ENCODE results near the gene HAPLN3.

HAPLN3 gene

GRCh38 chr15:88891540-88892254 is 3.6 kb downstream of the HAPLN3 start:
- no peaks in the 10 kb centered on the region for H3K9me3 Mint-ChIP-seq
- no peak overlapping the region for H3K4me3 Mint-ChIP-seq
- peaks cover 25% of the 10 kb centered on the region for H3K4me1 Mint-ChIP-seq (ENCODE audit: low read depth)
- no peaks in the 10 kb centered on the region for H3K27me3 Mint-ChIP-seq (ENCODE audit: low read depth)
- H3K27ac Mint-ChIP-seq = no peak overlapping the region
- peaks cover 10% of the 10 kb centered on the region for H3K36me3 Mint-ChIP-seq (ENCODE audit: low read depth)

- no peak overlapping the region for H3K27ac Mint-ChIP-seq
- H3K4me1 Mint-ChIP-seq (ENCODE audit: low read depth) = peaks cover 18% of the 10 kb centered on the region
- H3K9me3 Mint-ChIP-seq = no peaks in the 10 kb centered on the region
- H3K27me3 Mint-ChIP-seq (ENCODE audit: low read depth) = no peaks in the 10 kb centered on the region
- H3K36me3 Mint-ChIP-seq (ENCODE audit: low read depth) = peaks cover 10% of the 10 kb centered on the region
- H3K4me3 Mint-ChIP-seq = no peak overlapping the region
These were observed 4.8 kb downstream of the HAPLN3 start for GRCh38 chr15:88890495-88890894.

GRCh38 chr15:88888719-88889118 is 6.6 kb downstream of the HAPLN3 start:
- H3K4me3 Mint-ChIP-seq = no peak overlapping the region
- H3K27me3 Mint-ChIP-seq (ENCODE audit: low read depth) = no peaks in the 10 kb centered on the region
- peaks cover 19% of the 10 kb centered on the region for H3K36me3 Mint-ChIP-seq (ENCODE audit: low read depth)
- H3K27ac Mint-ChIP-seq = no peak overlapping the region
- H3K9me3 Mint-ChIP-seq = no peaks in the 10 kb centered on the region
- H3K4me1 Mint-ChIP-seq (ENCODE audit: low read depth) = peaks cover 11% of the 10 kb centered on the region

GRCh38 chr15:88887068-88887580 is 8.2 kb downstream of the HAPLN3 start:
- H3K9me3 Mint-ChIP-seq = no peaks in the 10 kb centered on the region
- no peak overlapping the region for H3K4me3 Mint-ChIP-seq
- H3K4me1 Mint-ChIP-seq (ENCODE audit: low read depth) = peaks cover 4% of the 10 kb centered on the region
- H3K27me3 Mint-ChIP-seq (ENCODE audit: low read depth) = no peaks in the 10 kb centered on the region
- peaks cover 22% of the 10 kb centered on the region for H3K36me3 Mint-ChIP-seq (ENCODE audit: low read depth)
- no peak overlapping the region for H3K27ac Mint-ChIP-seq

DNA sequence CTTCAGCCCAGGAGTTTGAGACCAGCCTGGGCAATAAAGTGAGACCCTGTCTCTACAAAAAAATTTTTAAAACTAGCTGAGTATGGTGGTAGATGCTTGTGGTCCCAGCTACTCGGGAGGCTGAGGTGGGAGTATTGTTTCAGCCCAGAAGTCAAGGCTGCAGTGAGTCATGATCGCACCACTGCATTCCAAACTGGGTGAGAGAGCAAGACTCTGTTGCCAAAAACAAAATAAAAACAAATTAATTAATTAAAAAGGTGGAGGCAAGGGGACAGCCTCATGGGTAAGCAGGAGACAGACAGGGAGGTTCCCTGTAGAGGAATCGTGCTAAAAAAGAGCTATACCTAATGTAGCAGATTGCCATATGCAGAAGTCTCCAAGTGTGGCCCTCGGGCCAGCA is 12.6 kb downstream of the HAPLN3 start:
- no peak overlapping the region for H3K27ac Mint-ChIP-seq
- no peaks in the 10 kb centered on the region for H3K27me3 Mint-ChIP-seq (ENCODE audit: low read depth)
- H3K4me1 Mint-ChIP-seq (ENCODE audit: low read depth) = peaks cover 2% of the 10 kb centered on the region
- H3K36me3 Mint-ChIP-seq (ENCODE audit: low read depth) = peaks cover 30% of the 10 kb centered on the region
- H3K9me3 Mint-ChIP-seq = no peaks in the 10 kb centered on the region
- H3K4me3 Mint-ChIP-seq = no peak overlapping the region

- H3K4me1 Mint-ChIP-seq (ENCODE audit: low read depth) = no peaks in the 10 kb centered on the region
- H3K9me3 Mint-ChIP-seq = no peaks in the 10 kb centered on the region
- no peak overlapping the region for H3K27ac Mint-ChIP-seq
- H3K27me3 Mint-ChIP-seq (ENCODE audit: low read depth) = no peaks in the 10 kb centered on the region
- H3K36me3 Mint-ChIP-seq (ENCODE audit: low read depth) = peaks cover 29% of the 10 kb centered on the region
- no peak overlapping the region for H3K4me3 Mint-ChIP-seq
These were observed 13.6 kb downstream of the HAPLN3 start for GRCh38 chr15:88881775-88882174.

GRCh38 chr15:88880944-88881740 is 14.2 kb downstream of the HAPLN3 start:
- Mint-ChIP-seq H3K4me3 (no peak overlapping the region), H3K27me3 (ENCODE audit: low read depth) (no peaks in the 10 kb centered on the region), H3K4me1 (ENCODE audit: low read depth) (no peaks in the 10 kb centered on the region), H3K36me3 (ENCODE audit: low read depth) (peaks cover 33% of the 10 kb centered on the region), H3K27ac (peak overlapping the region; percentile 14), H3K9me3 (no peaks in the 10 kb centered on the region)

- Mint-ChIP-seq H3K9me3 (no peaks in the 10 kb centered on the region), H3K27me3 (ENCODE audit: low read depth) (no peaks in the 10 kb centered on the region), H3K36me3 (ENCODE audit: low read depth) (peaks cover 32% of the 10 kb centered on the region), H3K27ac (no peak overlapping the region), H3K4me3 (no peak overlapping the region), H3K4me1 (ENCODE audit: low read depth) (no peaks in the 10 kb centered on the region)
These were observed 16.6 kb downstream of the HAPLN3 start for GRCh38 chr15:88878720-88879184.

DNA sequence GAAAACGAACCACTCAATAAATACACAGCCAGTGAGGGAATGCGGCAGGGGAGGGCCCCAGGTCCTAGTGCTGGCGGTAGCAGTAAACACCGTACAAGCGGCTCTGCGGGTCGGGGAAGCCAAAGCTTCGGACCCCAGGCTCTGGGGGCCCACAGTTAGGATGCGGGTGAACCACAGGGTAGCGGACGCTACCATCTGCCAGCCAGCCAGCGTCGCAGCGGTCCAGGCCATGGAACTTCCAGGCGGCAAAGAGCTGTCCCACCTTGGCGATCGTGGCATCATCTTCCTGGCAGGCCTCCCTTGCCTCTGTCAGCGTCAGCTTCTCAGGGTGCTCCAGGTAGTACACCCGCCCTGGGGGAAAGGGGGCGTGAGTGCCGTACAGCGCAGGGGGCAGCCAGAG is 17.4 kb downstream of the HAPLN3 start:
- H3K27me3 Mint-ChIP-seq (ENCODE audit: low read depth) = no peaks in the 10 kb centered on the region
- no peak overlapping the region for H3K27ac Mint-ChIP-seq
- H3K4me3 Mint-ChIP-seq = no peak overlapping the region
- H3K9me3 Mint-ChIP-seq = no peaks in the 10 kb centered on the region
- no peaks in the 10 kb centered on the region for H3K4me1 Mint-ChIP-seq (ENCODE audit: low read depth)
- peaks cover 29% of the 10 kb centered on the region for H3K36me3 Mint-ChIP-seq (ENCODE audit: low read depth)

DNA sequence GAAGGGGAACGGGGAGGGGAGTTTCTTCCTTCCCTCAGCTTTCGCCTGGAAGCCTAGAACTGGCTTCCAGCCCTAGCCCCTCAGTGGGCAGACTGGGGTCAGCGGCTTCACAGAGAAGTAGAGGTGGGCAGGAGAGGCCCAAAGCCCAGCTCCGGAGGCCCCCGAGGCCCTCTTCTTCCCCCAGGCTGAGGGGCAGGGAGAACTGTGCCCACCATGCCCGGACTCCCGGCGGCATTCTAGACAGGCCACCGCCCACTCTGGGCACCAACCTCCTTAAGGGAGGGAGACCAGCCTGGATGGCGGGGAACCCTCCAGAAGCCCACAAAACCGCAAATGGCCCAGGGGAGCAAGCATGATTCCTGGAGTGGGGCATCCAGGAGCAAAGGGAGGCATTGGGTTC is 17.9 kb downstream of the HAPLN3 start:
- Mint-ChIP-seq H3K4me3 (no peak overlapping the region), H3K4me1 (ENCODE audit: low read depth) (no peaks in the 10 kb centered on the region), H3K27me3 (ENCODE audit: low read depth) (no peaks in the 10 kb centered on the region), H3K27ac (no peak overlapping the region), H3K9me3 (no peaks in the 10 kb centered on the region), H3K36me3 (ENCODE audit: low read depth) (peaks cover 29% of the 10 kb centered on the region)

DNA sequence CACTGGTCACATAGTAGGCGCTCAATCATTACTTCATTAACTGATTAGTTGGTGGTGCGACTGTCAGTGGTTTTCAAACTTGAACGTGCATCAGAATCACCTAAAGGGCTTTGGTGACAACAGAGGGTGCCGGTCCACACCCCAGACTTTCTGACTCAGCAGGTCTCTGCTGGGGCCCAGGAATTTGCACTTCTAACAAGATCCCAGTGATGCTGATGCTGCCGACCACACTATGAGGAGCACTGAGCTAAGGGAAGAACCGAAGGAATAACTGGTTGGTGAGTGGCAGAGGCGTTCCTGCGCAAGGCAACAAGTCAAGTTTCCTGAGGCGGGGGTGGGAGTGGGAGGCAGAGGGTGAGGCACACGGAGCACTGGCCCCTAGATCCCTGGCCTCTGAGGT is 18.8 kb downstream of the HAPLN3 start:
- H3K36me3 Mint-ChIP-seq (ENCODE audit: low read depth) = peaks cover 28% of the 10 kb centered on the region

GRCh38 chr15:88874684-88875083 is 20.7 kb downstream of the HAPLN3 start:
- H3K4me3 Mint-ChIP-seq = no peak overlapping the region
- H3K9me3 Mint-ChIP-seq = no peaks in the 10 kb centered on the region
- H3K4me1 Mint-ChIP-seq (ENCODE audit: low read depth) = no peaks in the 10 kb centered on the region
- peaks cover 20% of the 10 kb centered on the region for H3K36me3 Mint-ChIP-seq (ENCODE audit: low read depth)
- no peak overlapping the region for H3K27ac Mint-ChIP-seq
- no peaks in the 10 kb centered on the region for H3K27me3 Mint-ChIP-seq (ENCODE audit: low read depth)

More for the DNA sequence above, 18.8 kb downstream of the HAPLN3 start:
- no peak overlapping the region for H3K27ac Mint-ChIP-seq
- H3K4me1 Mint-ChIP-seq (ENCODE audit: low read depth) = no peaks in the 10 kb centered on the region
- no peak overlapping the region for H3K4me3 Mint-ChIP-seq
- H3K9me3 Mint-ChIP-seq = no peaks in the 10 kb centered on the region
- H3K27me3 Mint-ChIP-seq (ENCODE audit: low read depth) = no peaks in the 10 kb centered on the region

DNA sequence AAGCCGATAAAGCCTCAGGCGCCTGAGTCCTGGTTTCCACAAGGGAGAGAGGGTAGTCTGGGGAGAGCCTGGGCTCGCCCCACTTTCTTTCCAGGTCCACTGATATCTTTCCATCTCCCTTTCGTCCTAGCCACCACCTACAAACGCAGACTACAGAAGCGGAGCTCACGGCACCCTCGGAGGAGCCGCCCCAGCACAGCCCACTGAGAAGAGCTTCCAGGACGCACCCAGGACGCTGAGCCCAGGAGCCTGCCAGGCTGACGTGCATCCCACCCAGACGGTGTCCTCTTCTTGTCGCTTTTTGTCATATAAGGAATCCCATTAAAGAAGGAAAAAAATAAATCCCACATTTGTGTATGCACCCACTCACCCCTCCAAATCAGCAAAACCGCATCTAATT is 21.1 kb downstream of the HAPLN3 start:
- no peaks in the 10 kb centered on the region for H3K27me3 Mint-ChIP-seq (ENCODE audit: low read depth)
- no peak overlapping the region for H3K4me3 Mint-ChIP-seq
- peaks cover 20% of the 10 kb centered on the region for H3K36me3 Mint-ChIP-seq (ENCODE audit: low read depth)
- no peak overlapping the region for H3K27ac Mint-ChIP-seq
- no peaks in the 10 kb centered on the region for H3K4me1 Mint-ChIP-seq (ENCODE audit: low read depth)
- no peaks in the 10 kb centered on the region for H3K9me3 Mint-ChIP-seq

GRCh38 chr15:88873786-88874185 is 21.6 kb downstream of the HAPLN3 start:
- peaks cover 20% of the 10 kb centered on the region for H3K36me3 Mint-ChIP-seq (ENCODE audit: low read depth)
- peak overlapping the region; percentile 34 for H3K27ac Mint-ChIP-seq
- H3K27me3 Mint-ChIP-seq (ENCODE audit: low read depth) = no peaks in the 10 kb centered on the region
- H3K9me3 Mint-ChIP-seq = no peaks in the 10 kb centered on the region
- H3K4me3 Mint-ChIP-seq = no peak overlapping the region
- no peaks in the 10 kb centered on the region for H3K4me1 Mint-ChIP-seq (ENCODE audit: low read depth)

GRCh38 chr15:88872706-88873105 is 22.6 kb downstream of the HAPLN3 start:
- H3K27ac Mint-ChIP-seq = no peak overlapping the region
- H3K4me3 Mint-ChIP-seq = no peak overlapping the region
- H3K27me3 Mint-ChIP-seq (ENCODE audit: low read depth) = no peaks in the 10 kb centered on the region
- peaks cover 16% of the 10 kb centered on the region for H3K36me3 Mint-ChIP-seq (ENCODE audit: low read depth)
- no peaks in the 10 kb centered on the region for H3K4me1 Mint-ChIP-seq (ENCODE audit: low read depth)
- no peaks in the 10 kb centered on the region for H3K9me3 Mint-ChIP-seq

All from T-helper 1 cell treated with Interleukin-12 subunit alpha and Interleukin-12 subunit beta and Interleukin-4 antibody, amounts not matched to agents 30 μg/mL and 1 μg/mL, for 36 hours (primary cell).